Adrenal gland (tissue), 5 donors: ENCODE data around the gene NNT.

Experiments used
- POLR2A ChIP-seq, 2 donors: fragments of 450-650 bp; IDR thresholded peaks; one replicate each; pipeline ENCODE4 v1.6.1; 2017; ENCODE audit warnings: antibody characterized with exemption in 2 of 2, mild to moderate bottlenecking in 2 of 2, moderate library complexity in 1 of 2
- TF ChIP-seq, protein P1 (sequence below), 6 experiments: fragments of 450-650 bp in 4 of 6; fragments of 200-600 bp in 2 of 6; sonication (generic) in 1 of 6; IDR thresholded peaks; 1 replicate in 5 of 6; 2 replicates in 1 of 6; pipeline versions ENCODE4 v1.5.1 to v1.8.0; 2016 to 2021; ENCODE audit warnings: antibody characterized with exemption in 6 of 6, mild to moderate bottlenecking in 2 of 6, moderate library complexity in 1 of 6
- donor health status: DM: no; HTN: no; CAD: no.

DNA sequence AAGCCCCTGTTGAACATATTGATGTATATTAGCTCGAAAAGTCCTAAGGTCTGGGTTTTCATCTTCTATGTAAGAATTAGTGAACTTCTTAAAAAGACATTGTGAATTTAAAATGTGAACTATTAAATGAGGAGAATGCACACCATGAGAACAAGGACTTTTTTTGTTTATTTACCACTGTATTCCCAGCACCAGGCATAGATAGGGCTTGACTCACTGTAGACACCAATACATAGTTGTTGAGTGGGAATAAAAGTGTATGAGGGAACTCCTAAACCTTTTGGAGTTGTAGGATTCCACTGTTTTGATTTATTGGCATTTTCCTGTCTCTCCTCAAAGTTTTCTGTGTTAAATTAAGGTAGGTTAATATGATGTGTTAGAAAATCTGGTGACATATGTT lies 40.3 kb downstream of the NNT start:
- TF ChIP-seq, protein P1, sequence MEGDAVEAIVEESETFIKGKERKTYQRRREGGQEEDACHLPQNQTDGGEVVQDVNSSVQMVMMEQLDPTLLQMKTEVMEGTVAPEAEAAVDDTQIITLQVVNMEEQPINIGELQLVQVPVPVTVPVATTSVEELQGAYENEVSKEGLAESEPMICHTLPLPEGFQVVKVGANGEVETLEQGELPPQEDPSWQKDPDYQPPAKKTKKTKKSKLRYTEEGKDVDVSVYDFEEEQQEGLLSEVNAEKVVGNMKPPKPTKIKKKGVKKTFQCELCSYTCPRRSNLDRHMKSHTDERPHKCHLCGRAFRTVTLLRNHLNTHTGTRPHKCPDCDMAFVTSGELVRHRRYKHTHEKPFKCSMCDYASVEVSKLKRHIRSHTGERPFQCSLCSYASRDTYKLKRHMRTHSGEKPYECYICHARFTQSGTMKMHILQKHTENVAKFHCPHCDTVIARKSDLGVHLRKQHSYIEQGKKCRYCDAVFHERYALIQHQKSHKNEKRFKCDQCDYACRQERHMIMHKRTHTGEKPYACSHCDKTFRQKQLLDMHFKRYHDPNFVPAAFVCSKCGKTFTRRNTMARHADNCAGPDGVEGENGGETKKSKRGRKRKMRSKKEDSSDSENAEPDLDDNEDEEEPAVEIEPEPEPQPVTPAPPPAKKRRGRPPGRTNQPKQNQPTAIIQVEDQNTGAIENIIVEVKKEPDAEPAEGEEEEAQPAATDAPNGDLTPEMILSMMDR (IDR thresholded peaks at IDR 0.05): no peak
- no peak for TF ChIP-seq POLR2A (IDR thresholded peaks at IDR 0.05)
